ENCODE measurements around the gene MARVELD1.

Gene MARVELD1

GRCh38 chr10:97752956-97753355, 39.4 kb downstream of the MARVELD1 start:
- no peak for DNase-seq (ENCODE audit: extremely low read depth in 1 of 2, low read depth in 1 of 2)

DNA sequence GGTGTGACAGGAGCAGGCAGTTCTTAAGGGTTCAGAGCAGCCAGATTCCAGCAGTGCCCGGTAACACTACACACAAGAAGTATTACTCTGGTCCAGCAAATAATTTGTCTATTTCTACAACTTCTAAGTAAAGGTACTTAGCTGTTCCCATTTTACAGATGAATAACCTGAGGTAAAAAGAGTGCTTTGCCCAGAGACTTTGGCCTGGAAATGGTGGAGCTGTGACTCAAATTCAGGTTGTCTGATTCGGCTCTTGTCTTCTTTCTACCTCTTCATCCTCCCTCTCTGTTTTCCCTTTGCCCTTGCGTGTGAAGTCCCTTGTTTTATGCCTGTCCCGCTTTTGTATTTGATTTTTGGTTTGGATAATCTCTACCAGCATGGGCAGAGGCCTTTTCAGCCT, 41.2 kb downstream of the MARVELD1 start:
- no peak for DNase-seq (ENCODE audit: extremely low read depth in 1 of 2, low read depth in 1 of 2)

GRCh38 chr10:97755718-97756117, 42.2 kb downstream of the MARVELD1 start:
- no peak for DNase-seq (ENCODE audit: extremely low read depth in 1 of 2, low read depth in 1 of 2)

DNA sequence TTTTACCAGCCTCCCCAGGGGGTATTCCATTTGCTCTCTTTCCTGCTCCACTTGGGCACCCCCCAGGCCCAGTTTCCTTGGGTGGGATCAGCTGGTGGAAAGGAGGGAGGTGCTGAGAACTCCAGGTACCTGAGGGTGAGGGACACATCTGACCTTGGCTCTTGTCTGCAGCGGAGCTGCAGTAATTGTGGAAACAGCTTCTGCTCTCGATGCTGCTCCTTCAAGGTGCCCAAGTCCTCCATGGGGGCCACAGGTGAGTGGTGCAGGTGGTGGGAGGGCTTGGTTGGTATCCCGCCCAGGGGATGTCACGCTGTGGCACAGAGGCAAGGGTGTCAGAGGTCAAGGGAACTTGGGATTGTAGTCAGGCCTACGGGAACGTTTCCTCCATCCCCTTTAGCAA, 43.9 kb downstream of the MARVELD1 start:
- DNase-seq (ENCODE audit: extremely low read depth in 1 of 2, low read depth in 1 of 2), result no peak

- DNase-seq (ENCODE audit: extremely low read depth in 1 of 2, low read depth in 1 of 2), result no peak
Observed at GRCh38 chr10:97759158-97759887, 45.8 kb downstream of the MARVELD1 start.

DNA sequence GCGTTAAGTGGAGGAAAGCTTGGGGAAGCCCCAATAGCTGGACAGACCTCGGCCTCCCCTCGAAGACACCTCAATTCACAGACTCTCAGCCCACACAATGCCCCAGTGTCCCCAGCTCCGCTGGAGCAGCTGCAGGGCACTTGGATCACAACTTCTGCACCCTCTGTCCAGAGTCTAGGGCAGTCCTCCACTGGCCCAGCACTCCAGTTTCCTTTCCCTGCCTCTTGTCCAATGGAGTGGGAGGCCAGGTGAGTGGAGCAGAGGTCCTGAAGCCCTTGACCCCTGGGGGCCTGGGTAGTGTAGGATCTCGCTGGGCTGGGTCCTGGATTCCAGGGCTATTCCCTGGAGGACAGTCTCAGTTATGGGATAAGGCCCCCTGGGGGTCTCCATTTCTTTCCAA, 46.4 kb downstream of the MARVELD1 start:
- no peak for DNase-seq (ENCODE audit: extremely low read depth in 1 of 2, low read depth in 1 of 2)

DNA sequence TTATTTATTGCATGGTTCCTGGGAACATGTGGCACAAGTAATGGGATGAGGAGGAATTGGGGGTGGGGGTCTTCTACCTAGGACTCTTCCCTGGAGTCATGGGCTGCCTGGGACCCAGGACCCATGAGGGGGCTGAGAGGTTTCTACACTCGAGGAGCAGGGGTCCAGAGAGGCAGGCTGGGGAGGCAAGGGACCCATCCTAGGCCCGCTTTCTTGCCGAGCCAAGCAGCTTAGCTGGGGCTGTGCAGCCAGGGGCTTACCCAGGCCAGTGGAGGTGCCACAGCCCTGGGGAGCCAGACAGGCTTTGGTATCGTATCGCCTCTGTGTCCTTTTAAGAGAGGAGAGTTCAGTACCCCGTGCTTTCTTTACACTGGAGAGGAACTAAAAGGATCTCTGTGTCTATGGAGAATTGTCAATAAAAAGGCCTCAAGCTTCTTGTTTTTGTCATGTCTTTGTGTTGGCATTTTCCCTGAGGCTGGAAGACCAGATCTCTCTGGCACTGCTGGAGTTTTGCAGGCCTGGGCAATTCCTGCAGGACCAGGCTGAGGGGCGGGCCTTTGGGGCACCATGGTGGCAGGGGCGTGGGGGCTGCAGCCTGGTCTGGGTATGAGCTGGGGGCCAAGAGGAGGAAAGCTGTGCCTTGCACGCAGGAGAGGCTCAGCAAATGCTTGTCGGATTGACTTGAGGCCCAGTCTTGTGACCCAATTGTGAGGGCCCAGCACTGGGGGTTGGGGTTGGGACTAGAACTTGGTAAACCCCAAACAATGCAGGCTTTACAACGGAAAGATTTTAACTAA, 47.1 kb downstream of the MARVELD1 start:
- DNase-seq (ENCODE audit: extremely low read depth in 1 of 2, low read depth in 1 of 2), result no peak

DNA sequence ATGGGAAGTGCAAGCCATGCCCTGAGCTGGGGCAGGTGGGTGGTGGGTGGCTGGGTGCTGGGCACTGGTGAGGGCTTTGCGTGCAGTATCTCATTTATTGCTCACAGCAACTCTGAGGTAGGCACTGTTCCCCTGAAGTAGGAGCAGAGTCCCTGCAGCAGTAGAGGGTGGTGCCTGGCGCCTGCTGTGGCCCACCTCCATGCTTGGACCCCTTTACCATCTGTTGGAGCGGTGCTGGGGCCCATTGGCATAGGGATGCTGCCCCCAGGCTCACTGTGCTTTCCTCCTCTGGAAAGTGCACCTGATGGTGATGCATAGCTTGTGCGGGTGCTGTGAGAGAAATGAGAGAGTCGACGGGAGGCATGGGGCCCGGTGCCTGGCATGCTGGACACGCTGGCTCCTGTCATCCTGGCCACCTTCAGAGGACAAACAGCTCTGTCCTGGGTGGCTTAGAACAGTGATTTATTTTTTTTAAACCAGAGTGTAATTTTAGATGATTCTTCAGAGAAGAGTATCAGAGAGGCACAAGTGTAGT, 47.9 kb downstream of the MARVELD1 start:
- no peak for DNase-seq (ENCODE audit: extremely low read depth in 1 of 2, low read depth in 1 of 2)

DNA sequence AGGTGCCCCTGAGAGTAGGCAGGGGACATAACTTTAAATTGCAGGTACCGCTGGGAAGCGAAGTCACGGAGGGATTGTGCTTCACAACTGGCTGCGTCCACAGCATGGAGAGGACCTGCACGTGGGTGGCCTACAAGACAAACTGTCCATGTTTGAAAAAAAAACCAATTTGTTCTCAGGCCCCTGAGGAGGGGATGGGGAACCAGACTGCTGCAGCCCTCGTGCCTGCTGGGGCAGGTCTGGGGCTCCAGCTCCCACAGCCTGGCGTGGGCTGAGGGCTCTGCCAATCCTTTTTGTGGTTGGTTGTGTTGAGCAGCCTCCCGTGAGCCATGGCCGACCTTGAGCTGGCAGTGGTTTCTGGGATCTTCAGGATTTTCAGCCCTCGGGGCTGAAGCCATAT, 48.5 kb downstream of the MARVELD1 start:
- no peak for DNase-seq (ENCODE audit: extremely low read depth in 1 of 2, low read depth in 1 of 2)

DNA sequence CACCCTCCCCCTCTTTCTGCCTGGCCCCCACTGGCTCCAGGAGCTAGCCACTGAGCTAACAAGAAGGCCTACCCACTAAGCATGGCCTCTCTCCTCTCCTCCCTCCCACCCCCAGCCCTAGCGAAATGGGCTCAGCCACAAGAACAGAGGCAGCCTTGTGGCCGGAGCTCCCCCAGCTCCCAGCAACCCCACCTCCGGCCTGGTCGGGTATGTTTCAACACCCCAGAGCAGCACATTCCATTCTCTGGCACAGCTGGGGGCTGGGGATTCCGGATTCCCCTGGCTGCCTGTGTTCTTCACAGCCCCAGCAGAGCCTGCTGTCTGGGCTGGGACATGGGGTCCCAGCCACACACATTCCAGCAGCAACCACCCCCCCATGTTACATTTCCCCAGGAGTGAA, 49.3 kb downstream of the MARVELD1 start:
- DNase-seq (ENCODE audit: extremely low read depth in 1 of 2, low read depth in 1 of 2), result no peak

- DNase-seq (ENCODE audit: extremely low read depth in 1 of 2, low read depth in 1 of 2), result no peak
Observed at GRCh38 chr10:97763411-97763810, 49.9 kb downstream of the MARVELD1 start.

DNA sequence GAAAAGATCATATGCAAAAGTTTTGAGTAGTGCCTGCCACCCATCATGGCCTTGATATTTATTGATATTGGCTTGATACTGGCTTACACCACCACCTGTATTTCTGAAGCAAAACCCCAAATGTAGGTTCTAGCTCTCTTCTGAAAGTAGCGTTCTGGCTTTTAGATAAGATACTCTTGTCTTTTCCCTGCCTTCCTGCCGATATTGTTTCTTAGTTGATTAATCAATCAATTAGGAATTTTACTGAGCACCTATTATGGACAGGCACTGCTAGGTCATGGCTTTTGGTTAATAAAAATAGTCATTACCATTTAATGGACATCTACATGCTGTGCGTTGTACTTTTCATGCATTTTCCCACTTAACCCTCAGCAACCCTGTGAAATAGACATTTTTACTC, 50.4 kb downstream of the MARVELD1 start:
- no peak for DNase-seq (ENCODE audit: extremely low read depth in 1 of 2, low read depth in 1 of 2)

GRCh38 chr10:97764519-97764931, 51.0 kb downstream of the MARVELD1 start:
- no peak for DNase-seq (ENCODE audit: extremely low read depth in 1 of 2, low read depth in 1 of 2)

GRCh38 chr10:97765201-97765600, 51.7 kb downstream of the MARVELD1 start:
- DNase-seq (ENCODE audit: extremely low read depth in 1 of 2, low read depth in 1 of 2), result no peak

DNA sequence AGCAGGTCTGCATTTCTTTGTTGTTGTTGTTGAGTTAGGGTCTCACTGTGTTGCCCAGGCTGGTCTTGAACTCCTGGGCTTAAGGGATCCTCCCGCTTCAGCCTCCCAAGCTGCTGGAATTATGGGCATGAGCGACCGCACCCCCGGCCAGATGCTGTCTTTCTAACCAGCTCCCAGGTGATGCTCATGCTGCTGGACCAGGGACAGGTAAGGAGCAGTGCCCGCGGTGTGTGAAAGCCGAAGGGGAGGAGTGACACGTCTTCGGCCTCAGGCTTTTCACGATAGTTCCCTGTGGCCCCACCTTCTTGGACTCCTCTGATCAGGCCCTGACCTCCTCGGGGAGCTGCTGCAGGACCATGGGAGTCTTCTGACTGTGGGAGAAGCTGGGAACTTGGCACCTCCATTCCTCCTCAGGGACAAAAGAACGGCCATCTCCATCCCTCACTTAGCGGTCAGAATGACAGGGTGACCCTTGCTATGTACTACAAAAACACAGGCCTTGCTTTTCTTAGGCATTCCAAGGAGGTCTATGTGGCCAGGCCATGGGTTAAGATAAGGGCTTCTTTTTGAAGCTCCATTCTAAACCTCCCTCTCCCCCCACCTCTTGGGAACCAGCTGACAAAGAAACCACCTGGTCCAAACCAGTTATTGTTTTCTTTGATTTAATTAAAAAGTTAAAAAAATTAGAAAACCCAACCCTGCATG, 52.7 kb downstream of the MARVELD1 start:
- no peak for DNase-seq (ENCODE audit: extremely low read depth in 1 of 2, low read depth in 1 of 2)

GRCh38 chr10:97766996-97767924, 53.7 kb downstream of the MARVELD1 start:
- no peak for DNase-seq (ENCODE audit: extremely low read depth in 1 of 2, low read depth in 1 of 2)
